ENCODE data around the gene CCHCR1.
"Not testable (repeated sequence)": the region's sequence is repeated elsewhere in the genome, so short reads cannot be mapped to it uniquely, and the experiment has no call there.

CCHCR1 gene

DNA sequence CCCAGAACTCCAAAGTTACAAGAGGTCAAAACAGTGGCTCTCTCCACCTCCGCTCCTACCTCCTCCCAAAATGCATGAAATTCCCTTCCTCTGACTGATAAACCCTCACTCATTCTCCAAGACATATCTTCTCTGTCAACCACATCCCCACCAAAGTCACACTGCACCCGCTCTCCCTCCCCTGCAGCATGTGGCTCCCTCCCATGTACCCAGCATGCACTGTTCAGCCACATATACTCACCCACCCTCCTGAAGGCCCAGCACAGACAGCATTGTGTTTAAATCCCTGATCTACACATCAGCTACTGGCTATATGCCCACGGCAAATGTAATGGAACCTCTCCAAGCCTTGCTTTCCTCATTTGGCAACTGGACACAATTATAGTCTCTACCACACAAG is 18.4 kb upstream of the CCHCR1 start:
- no peak for DNase-seq
- peak overlapping the region in 1 of 2 donors; percentile 4 for H3K4me3 Mint-ChIP-seq
- H3K9me3 Mint-ChIP-seq: no peaks in the 10 kb centered on the region
- ATAC-seq (replicated peaks): peak; percentile 74
- no peaks in the 10 kb centered on the region for H3K27me3 Mint-ChIP-seq
- H3K27ac Mint-ChIP-seq: no peak overlapping the region
- H3K4me1 Mint-ChIP-seq (ENCODE audit: low read depth in 2 of 2): peaks cover 17 to 19% of the 10 kb centered on the region in 2 donors
- H3K36me3 Mint-ChIP-seq (ENCODE audit: insufficient read depth): no peaks in the 10 kb centered on the region

- DNase-seq (no peak), ATAC-seq (replicated peaks) (no peak)
- H3K9me3 Mint-ChIP-seq: no peaks in the 10 kb centered on the region
- H3K27me3 Mint-ChIP-seq: no peaks in the 10 kb centered on the region
- H3K36me3 Mint-ChIP-seq (ENCODE audit: insufficient read depth): no peaks in the 10 kb centered on the region
- H3K27ac Mint-ChIP-seq: no peak overlapping the region
- H3K4me3 Mint-ChIP-seq: no peak overlapping the region
- H3K4me1 Mint-ChIP-seq (ENCODE audit: low read depth in 2 of 2): peaks cover 17 to 19% of the 10 kb centered on the region in 2 donors
Measured at GRCh38 chr6:31174378-31174777, 16.8 kb upstream of the CCHCR1 start.

GRCh38 chr6:31173406-31173805 is 15.8 kb upstream of the CCHCR1 start:
- no peak overlapping the region for H3K4me3 Mint-ChIP-seq
- no peak overlapping the region for H3K27ac Mint-ChIP-seq
- no peak for ATAC-seq (replicated peaks)
- peaks cover 8 to 9% of the 10 kb centered on the region in 2 donors for H3K4me1 Mint-ChIP-seq (ENCODE audit: low read depth in 2 of 2)
- no peaks in the 10 kb centered on the region for H3K27me3 Mint-ChIP-seq
- no peaks in the 10 kb centered on the region for H3K36me3 Mint-ChIP-seq (ENCODE audit: insufficient read depth)
- no peaks in the 10 kb centered on the region for H3K9me3 Mint-ChIP-seq
- no peak for DNase-seq

DNA sequence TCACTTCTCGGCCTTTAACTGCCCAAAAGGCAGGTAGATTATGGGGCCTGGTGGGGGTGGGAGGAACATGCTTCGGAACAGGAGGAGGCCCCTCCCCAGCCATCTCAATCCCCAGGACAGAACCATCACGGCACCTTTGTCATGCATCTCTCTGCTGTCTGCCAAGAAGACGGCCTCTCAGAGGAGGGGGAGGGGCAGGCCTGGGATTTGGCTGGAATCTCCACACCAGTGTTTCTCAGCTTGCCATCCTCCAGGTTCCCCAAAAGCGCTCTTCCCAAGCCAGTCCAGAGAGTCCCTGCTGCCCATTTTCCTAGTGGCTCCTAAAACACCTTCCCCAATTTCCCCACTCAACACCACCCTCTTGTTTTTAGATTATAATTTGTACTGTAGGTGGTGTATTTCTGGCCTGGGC is 15.4 kb upstream of the CCHCR1 start:
- no peaks in the 10 kb centered on the region for H3K27me3 Mint-ChIP-seq
- H3K27ac Mint-ChIP-seq: peak overlapping the region in 1 of 2 donors; percentile 26
- ATAC-seq (replicated peaks) (no peak), DNase-seq (no peak)
- no peaks in the 10 kb centered on the region for H3K36me3 Mint-ChIP-seq (ENCODE audit: insufficient read depth)
- H3K9me3 Mint-ChIP-seq: no peaks in the 10 kb centered on the region
- H3K4me3 Mint-ChIP-seq: no peak overlapping the region
- H3K4me1 Mint-ChIP-seq (ENCODE audit: low read depth in 2 of 2): peaks cover 4 to 6% of the 10 kb centered on the region in 2 donors

- no peaks in the 10 kb centered on the region for H3K36me3 Mint-ChIP-seq (ENCODE audit: insufficient read depth)
- H3K27me3 Mint-ChIP-seq: no peaks in the 10 kb centered on the region
- H3K9me3 Mint-ChIP-seq: no peaks in the 10 kb centered on the region
- H3K4me1 Mint-ChIP-seq (ENCODE audit: low read depth in 2 of 2): peaks cover 3 to 6% of the 10 kb centered on the region in 2 donors
- peak overlapping the region in 1 of 2 donors; percentile 26 for H3K27ac Mint-ChIP-seq
- no peak for DNase-seq
- no peak overlapping the region for H3K4me3 Mint-ChIP-seq
- ATAC-seq (replicated peaks): no peak
Measured at GRCh38 chr6:31171931-31172905, 14.6 kb upstream of the CCHCR1 start.

- Mint-ChIP-seq H3K4me1 (ENCODE audit: low read depth in 2 of 2) (peaks cover 3 to 5% of the 10 kb centered on the region in 2 donors), H3K27ac (peak overlapping the region in 1 of 2 donors; percentile 39), H3K4me3 (no peak overlapping the region), H3K27me3 (no peaks in the 10 kb centered on the region), H3K9me3 (no peaks in the 10 kb centered on the region), H3K36me3 (ENCODE audit: insufficient read depth) (no peaks in the 10 kb centered on the region)
- no peak for DNase-seq
- ATAC-seq (replicated peaks): no peak
Measured at GRCh38 chr6:31170987-31171671, 13.5 kb upstream of the CCHCR1 start.

GRCh38 chr6:31170600-31170881 is 12.9 kb upstream of the CCHCR1 start, which contains the start of gene POU5F1:
Gene POU5F1, minus strand, starts transcription at chr6:31170682. Its CDS starts 62 bp downstream, at chr6:31170620.
- H3K36me3 Mint-ChIP-seq (ENCODE audit: insufficient read depth): no peaks in the 10 kb centered on the region
- peak within 1 kb of the TSS; percentile 39 to 68 for H3K27ac Mint-ChIP-seq
- ATAC-seq (replicated peaks) (no peak), DNase-seq (no peak)
- H3K4me1 Mint-ChIP-seq (ENCODE audit: low read depth in 2 of 2): no peaks in the 10 kb centered on the region
- no peaks in the 10 kb centered on the region for H3K27me3 Mint-ChIP-seq
- no peak within 1 kb of the TSS for H3K4me3 Mint-ChIP-seq
- no peaks in the 10 kb centered on the region for H3K9me3 Mint-ChIP-seq

- H3K4me1 Mint-ChIP-seq (ENCODE audit: low read depth in 2 of 2); H3K27me3 Mint-ChIP-seq; DNase-seq; H3K4me3 Mint-ChIP-seq; H3K36me3 Mint-ChIP-seq (ENCODE audit: insufficient read depth); ATAC-seq (replicated peaks); H3K9me3 Mint-ChIP-seq: not testable (repeated sequence)
- peak overlapping the region in 1 of 2 donors; percentile 68 for H3K27ac Mint-ChIP-seq
Measured at GRCh38 chr6:31169858-31170599, 12.4 kb upstream of the CCHCR1 start.

DNA sequence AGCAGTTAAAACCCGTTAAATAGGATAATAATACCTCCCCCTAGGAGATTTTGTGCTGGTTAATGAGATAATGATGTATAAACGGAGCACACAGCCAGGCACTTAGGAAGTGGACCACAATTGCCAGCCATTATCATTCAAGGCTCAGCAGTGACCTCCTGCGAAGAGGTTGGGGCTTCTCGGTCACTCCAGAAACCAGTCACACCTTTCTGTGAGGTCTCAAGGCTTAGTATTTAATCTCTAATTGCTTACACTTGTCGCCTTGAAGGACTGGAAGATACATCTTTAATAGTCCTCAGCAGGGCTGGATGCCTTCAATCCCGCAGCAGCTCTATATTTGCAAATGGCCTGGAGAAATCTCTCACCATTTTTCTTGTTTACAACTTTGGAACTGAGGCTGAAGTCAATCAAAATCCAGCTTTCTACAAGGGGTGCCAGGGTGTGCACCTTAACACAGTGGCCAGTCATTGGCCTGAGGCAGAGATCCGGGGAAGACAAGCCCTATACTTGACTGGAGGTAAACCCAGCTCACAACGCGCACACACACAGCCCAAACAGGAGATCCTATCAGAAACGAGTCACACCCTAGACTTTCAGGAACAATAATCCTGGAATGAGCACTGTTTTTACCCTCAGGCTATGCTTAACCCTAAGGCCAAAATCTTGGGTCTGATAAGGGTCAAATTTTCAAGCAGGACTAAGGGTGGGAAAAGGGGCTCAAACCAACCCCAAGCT is 11.7 kb upstream of the CCHCR1 start:
- Mint-ChIP-seq H3K27me3 (no peaks in the 10 kb centered on the region), H3K4me3 (no peak overlapping the region), H3K36me3 (ENCODE audit: insufficient read depth) (no peaks in the 10 kb centered on the region), H3K27ac (no peak overlapping the region), H3K4me1 (ENCODE audit: low read depth in 2 of 2) (no peaks in the 10 kb centered on the region), H3K9me3 (no peaks in the 10 kb centered on the region)
- no peak for ATAC-seq (replicated peaks)
- DNase-seq: no peak

DNA sequence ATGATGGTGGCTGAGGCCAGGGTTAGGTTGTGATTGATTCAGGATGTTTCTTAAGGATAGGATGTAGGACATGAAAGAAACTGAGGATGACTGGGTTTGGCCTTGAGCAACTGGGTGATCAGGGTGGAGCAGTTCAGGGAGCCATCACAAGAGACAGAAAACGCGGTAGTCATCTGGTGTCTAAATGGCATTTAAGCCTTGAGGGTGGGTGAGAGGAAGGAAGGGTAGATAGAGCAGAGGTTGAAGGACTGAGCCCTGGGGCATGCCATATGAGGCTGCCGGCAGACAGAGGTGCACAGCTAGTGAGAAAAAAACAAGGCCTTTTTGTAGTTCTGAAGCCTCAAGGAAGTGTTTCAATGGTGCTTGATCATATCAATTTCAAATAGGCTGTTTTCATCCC is 11.0 kb upstream of the CCHCR1 start:
- DNase-seq: no peak

GRCh38 chr6:31165986-31166385 is 8.4 kb upstream of the CCHCR1 start:
- ATAC-seq (replicated peaks) (no peak), DNase-seq (no peak)
- Mint-ChIP-seq H3K4me3 (no peak overlapping the region), H3K4me1 (ENCODE audit: low read depth in 2 of 2) (no peaks in the 10 kb centered on the region), H3K36me3 (ENCODE audit: insufficient read depth) (no peaks in the 10 kb centered on the region), H3K9me3 (no peaks in the 10 kb centered on the region), H3K27me3 (no peaks in the 10 kb centered on the region), H3K27ac (peak overlapping the region in 1 of 2 donors; percentile 41)

More for the DNA sequence above, 11.0 kb upstream of the CCHCR1 start:
- no peaks in the 10 kb centered on the region for H3K36me3 Mint-ChIP-seq (ENCODE audit: insufficient read depth)
- ATAC-seq (replicated peaks): no peak
- no peaks in the 10 kb centered on the region for H3K4me1 Mint-ChIP-seq (ENCODE audit: low read depth in 2 of 2)
- no peak overlapping the region for H3K27ac Mint-ChIP-seq
- H3K9me3 Mint-ChIP-seq: no peaks in the 10 kb centered on the region
- H3K4me3 Mint-ChIP-seq: no peak overlapping the region
- no peaks in the 10 kb centered on the region for H3K27me3 Mint-ChIP-seq

DNA sequence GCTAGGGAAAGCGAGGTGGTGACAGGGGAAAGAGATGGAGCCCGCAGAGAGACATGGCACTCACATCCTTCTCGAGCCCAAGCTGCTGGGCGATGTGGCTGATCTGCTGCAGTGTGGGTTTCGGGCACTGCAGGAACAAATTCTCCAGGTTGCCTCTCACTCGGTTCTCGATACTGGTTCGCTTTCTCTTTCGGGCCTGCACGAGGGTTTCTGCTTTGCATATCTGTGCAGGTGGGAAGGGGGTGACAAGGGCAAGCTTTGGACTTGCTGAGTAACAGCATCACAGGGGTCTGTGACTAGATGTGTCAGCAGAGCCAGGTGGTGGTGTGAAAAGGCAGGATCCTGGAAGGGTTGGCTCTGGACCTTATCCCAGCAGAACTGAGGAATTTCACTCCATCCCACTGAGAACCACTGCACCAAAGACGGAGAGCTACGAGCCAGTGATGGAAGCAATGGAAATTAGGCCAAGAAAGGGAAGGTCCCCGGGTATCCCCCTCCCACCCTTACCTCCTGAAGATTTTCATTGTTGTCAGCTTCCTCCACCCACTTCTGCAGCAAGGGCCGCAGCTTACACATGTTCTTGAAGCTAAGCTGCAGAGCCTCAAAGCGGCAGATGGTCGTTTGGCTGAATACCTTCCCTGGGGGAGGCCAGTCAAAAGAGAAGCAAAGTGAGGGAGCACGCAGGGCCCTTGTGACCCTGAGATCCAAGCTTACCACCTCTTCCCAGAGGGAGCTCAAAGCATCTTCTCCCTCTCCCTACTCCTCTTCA is 7.6 kb upstream of the CCHCR1 start:
- not testable (repeated sequence) for H3K4me3 Mint-ChIP-seq; ATAC-seq (replicated peaks); H3K27me3 Mint-ChIP-seq; H3K27ac Mint-ChIP-seq; H3K36me3 Mint-ChIP-seq (ENCODE audit: insufficient read depth); DNase-seq; H3K9me3 Mint-ChIP-seq; H3K4me1 Mint-ChIP-seq (ENCODE audit: low read depth in 2 of 2)
